ENCODE measurements around the gene MRPL12.
A peak's percentile ranks its signal among the peaks of the same experiment; 100 is the strongest.

MRPL12 gene

DNA sequence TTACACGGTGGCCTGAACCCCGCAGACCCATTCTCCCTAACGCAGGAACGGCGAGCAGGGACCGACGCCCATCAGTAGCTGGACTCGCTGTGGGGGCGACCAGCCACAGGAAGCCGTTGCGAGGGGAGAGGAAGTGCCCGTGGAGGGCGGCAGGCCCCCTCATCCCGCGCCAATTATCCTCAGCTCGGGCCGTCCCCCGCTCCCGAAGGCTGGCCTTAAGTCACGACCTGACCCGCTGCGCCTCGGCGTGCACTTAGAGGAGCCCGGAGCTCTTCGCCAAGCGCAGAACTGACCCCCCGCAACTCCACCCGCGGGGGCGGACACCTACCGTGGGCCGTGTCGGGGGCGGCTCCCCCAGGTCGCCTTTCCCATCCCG is 20.0 kb upstream of the MRPL12 start:
- no peak for DNase-seq

DNA sequence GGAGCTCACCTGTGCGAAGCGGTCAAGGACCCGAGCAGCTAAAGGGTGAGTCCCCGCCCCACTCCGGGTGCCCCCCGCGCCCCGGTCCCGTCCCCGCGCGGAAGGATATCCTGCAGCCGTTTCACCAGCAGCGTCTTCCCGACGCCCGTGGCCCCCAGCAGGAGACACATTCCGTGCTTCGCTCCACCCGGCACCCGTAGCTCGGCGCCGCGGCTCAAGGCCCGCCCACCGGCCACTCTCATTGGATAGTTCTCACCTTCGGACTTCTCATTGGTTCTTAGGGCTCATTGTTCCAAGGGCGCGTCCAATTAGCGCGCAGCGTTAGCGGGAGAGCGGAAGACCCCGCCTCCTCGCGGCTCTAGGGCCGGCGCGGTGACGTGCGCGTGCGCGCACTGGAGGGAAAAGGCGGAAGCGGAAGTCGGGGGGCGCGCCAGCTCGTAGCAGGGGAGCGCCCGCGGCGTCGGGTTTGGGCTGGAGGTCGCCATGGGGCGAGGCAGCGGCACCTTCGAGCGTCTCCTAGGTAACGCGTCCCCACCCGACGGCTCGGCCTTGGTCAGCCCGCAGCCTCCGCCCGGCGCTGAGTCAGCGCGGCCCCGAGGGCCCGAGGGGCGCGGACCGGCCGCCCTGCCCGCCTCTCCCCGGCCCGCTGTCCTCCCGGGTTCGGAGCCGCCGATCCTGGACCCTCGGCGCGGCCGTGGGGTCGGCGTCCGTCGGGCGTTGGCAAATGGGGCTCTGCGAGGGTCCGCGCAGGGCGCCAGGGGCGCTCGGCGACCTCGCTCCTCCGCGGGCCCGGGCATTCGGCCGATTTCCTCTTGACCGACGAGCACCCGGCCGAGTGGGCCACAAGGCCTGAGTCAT is 19.4 kb upstream of the MRPL12 start, which contains the start of the genes ARL16 and HGS:
Gene ARL16 (minus strand): TSS at position 214 of the 858 bp plus-strand sequence. CDS start 44 bp downstream, at position 170.
Gene HGS (plus strand): TSS at position 428 of the 858 bp plus-strand sequence. CDS start 56 bp downstream, at position 484.
- peak; percentile 84 for DNase-seq

DNA sequence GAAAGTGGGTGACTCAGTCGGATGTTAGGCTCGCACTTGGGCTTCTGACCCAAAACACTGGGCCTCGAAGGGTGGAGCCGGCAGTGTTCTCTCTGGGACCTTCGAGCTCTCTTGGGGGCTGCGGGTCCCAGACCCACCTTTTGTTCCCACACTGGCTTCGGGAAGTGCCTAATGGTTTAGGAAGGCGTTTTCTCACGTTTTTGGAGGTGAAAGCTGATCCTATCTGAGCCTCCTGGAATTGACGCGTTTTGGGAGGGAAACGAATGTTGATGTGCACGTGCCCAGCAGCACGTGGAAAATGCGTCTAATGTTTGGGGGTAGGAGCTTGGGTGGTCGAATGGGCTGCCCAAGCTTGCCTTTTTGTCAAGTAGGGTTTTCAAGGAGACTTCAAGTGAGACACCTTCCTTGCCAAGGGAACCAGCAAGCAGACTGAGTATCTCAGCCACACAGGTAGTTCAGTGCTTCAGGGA is 18.7 kb upstream of the MRPL12 start:
- DNase-seq, result no peak

DNA sequence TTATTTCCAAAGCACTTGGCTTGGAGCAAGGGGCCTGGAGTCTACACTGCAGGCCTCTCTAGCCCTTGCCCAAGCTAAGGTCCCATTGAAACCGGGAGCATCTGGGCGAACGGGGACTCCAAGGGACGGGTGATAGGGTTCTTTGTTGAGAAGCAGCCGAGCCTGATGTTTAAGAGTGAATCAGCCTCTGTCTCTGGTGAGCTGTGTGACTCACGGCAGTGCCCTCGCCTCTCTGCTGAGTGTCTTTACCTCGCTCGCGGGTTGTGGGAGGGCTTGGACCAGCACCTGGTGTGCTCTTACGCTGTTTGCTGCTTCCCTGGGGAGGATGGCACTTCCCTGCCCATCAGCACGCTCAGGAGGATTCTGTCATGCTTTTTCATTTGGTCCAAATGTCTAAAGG is 18.1 kb upstream of the MRPL12 start:
- DNase-seq, result no peak

DNA sequence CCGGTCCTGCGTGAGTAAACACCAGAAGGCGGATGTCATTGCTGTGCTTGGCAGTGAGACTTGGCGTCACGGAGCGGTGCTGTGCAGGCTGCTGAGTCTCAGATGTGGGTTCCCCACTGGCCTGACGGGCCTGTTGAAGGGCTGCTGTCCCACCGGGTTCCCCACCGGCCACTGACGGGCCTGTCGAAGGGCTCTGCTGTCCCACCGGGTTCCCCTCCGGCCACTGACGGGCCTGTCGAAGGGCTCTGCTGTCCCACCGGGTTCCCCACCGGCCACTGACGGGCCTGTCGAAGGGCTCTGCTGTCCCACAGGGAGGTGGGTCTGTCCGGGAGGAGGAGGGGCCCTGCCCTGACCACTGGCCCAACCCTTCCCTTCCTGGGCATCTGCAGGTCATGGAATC is 16.6 kb upstream of the MRPL12 start:
- no peak for DNase-seq

DNA sequence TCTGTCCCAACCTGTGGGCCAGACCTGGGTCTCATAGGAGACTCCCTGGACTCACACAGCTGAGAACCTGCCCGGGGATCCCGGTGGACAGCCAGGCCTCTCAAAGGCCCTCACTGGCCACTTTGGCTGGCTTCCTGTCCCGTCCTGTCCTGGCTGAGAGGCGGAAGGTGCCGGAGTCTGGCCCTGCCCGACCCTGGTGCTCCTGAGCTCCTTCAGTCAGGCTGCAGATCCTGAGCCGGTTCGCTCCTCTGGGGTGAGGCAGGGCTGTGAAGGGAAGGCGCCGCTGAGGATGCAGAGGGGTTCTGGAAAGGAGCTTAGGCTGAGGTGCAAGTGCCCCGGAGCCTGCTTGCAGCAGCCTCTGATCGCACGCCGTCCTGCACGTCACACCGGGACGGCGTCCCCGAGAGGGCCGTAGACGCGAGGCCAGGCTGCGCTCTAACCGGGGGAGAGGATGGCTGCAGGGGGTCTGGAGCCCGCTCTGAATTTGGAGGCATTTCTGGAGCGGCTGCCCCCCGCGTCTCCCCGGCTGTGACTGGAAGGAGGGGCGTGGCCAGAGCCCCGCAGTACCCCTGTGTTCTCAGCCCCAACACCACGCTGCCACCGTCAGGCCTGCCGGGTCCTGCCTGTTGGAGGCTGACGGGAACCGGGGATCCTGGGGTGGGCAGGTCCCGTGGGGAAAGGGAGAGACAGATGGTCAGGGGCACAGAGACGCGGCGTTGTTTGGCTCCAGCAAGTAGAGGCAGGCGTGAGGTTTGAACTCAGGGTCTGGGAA is 15.2 kb upstream of the MRPL12 start:
- no peak for DNase-seq

GRCh38 chr17:81688616-81689015 is 14.6 kb upstream of the MRPL12 start:
- DNase-seq, result no peak

- DNase-seq, result no peak
These were observed 13.1 kb upstream of the MRPL12 start for GRCh38 chr17:81690066-81690465.

GRCh38 chr17:81690549-81690948 is 12.6 kb upstream of the MRPL12 start:
- no peak for DNase-seq

- DNase-seq, result no peak
These were observed 12.0 kb upstream of the MRPL12 start for GRCh38 chr17:81691196-81691595.

GRCh38 chr17:81691608-81692007 is 11.6 kb upstream of the MRPL12 start:
- DNase-seq, result no peak

DNA sequence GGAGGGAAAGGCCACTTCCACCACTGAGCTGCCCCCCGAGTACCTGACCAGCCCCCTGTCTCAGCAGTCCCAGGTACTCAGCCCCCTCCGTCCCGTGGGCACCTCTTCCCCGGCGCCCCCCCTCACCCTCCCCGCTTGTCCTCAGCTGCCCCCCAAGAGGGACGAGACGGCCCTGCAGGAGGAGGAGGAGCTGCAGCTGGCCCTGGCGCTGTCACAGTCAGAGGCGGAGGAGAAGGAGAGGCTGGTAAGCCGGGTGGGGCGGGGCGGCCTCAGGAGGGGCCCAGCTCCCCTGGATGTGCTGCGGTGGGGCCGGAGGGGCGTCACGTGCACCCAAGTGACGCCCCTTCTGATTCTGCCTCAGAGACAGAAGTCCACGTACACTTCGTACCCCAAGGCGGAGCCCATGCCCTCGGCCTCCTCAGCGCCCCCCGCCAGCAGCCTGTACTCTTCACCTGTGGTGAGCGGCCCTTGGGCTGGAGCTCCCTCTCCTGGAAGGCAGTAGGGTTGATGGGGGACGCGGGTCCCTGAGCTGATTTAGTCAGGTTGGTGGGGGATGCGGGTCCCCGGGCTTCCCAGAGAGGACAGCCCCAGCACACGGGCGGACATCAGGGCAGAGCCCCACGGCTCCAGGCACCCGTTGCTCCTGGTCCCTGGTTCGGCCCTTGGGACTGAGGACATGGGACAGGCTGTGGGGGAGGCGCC is 9.5 kb upstream of the MRPL12 start:
- no peak for DNase-seq

DNA sequence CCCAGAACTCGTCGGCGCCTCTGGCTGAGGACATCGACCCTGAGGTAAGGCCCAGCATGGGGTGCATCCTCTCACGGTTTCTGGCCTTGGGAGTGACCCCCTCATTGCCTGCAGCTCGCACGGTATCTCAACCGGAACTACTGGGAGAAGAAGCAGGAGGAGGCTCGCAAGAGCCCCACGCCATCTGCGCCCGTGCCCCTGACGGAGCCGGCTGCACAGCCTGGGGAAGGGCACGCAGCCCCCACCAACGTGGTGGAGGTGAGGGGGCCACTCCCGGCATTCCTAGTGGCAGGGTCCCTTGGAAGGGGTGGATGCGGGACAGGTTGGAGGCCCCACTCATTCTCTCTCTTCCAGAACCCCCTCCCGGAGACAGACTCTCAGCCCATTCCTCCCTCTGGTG is 8.4 kb upstream of the MRPL12 start:
- DNase-seq, result no peak

GRCh38 chr17:81695211-81695610 is 8.0 kb upstream of the MRPL12 start:
- no peak for DNase-seq

GRCh38 chr17:81695801-81696200 is 7.4 kb upstream of the MRPL12 start:
- DNase-seq, result no peak

DNA sequence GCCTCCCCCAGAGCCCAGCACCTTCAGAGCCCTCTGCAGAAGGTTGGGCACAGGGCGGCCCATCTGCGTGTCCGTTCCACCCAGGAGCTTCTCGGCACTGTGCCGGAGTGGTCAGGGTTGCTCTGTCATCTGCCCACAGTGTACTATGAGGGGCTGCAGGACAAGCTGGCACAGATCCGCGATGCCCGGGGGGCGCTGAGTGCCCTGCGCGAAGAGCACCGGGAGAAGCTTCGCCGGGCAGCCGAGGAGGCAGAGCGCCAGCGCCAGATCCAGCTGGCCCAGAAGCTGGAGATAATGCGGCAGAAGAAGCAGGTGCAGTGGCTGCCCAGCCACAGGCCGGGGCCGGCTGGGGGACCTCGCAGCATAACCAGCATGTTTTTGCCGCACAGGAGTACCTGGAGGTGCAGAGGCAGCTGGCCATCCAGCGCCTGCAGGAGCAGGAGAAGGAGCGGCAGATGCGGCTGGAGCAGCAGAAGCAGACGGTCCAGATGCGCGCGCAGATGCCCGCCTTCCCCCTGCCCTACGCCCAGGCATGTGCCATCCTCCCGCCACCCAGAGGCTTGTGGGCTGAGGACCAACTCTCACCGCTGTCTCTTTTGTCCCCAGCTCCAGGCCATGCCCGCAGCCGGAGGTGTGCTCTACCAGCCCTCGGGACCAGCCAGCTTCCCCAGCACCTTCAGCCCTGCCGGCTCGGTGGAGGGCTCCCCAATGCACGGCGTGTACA is 6.8 kb upstream of the MRPL12 start:
- no peak for DNase-seq

GRCh38 chr17:81697261-81698044 is 5.7 kb upstream of the MRPL12 start:
- no peak for DNase-seq

DNA sequence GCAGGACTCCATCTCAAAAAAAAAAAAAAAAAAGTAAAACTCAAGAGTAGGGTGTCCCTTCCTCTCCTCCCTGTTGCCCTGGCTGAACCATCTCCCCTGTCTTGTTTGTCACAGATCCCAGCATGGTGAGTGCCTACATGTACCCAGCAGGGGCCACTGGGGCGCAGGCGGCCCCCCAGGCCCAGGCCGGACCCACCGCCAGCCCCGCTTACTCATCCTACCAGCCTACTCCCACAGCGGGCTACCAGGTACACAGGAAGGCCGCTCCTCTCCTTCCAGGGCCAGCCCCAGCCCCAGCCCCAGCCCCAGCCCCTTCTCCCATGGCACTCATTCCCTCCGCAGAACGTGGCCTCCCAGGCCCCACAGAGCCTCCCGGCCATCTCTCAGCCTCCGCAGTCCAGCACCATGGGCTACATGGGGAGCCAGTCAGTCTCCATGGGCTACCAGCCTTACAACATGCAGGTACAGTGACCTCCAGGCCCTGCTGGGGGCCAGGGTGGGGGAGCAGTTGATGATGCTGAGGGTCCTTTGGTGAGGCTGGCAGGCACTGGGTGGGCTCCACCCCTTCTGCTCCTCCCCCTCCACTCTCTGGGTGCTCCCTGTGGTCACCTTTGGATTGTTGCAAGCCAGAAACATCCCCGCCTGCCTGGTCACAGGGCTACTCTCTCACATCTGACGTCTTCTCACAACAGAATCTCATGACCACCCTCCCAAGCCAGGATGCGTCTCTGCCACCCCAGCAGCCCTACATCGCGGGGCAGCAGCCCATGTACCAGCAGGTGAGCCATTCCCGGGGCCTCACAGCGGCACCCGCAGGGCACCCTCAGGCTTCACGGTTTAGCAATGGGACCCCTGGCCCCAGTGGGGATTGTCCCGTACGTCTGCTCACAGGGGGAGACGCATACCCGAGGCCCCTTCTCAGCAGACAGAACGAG is 2.5 kb upstream of the MRPL12 start:
- no peak for DNase-seq

DNA sequence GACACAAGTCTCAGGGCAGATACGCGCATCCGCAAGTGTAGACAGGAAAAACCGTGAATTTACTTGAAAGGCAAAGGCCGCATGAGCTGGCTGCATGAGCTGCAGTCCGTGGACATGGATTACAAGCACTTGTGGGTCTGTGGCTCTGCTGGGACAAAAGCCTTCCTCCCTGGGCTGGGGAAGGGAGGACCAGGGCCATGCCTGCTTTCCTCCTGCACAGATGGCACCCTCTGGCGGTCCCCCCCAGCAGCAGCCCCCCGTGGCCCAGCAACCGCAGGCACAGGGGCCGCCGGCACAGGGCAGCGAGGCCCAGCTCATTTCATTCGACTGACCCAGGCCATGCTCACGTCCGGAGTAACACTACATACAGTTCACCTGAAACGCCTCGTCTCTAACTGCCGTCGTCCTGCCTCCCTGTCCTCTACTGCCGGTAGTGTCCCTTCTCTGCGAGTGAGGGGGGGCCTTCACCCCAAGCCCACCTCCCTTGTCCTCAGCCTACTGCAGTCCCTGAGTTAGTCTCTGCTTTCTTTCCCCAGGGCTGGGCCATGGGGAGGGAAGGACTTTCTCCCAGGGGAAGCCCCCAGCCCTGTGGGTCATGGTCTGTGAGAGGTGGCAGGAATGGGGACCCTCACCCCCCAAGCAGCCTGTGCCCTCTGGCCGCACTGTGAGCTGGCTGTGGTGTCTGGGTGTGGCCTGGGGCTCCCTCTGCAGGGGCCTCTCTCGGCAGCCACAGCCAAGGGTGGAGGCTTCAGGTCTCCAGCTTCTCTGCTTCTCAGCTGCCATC is 1.7 kb upstream of the MRPL12 start:
- no peak for DNase-seq
